GM20000 (cell line): Measurements from ENCODE around the gene TOMM70.

Experiments
- DNase-seq: peaks from one replicate; pipeline ENCODE4 v3.0.0; 2012; ENCODE audit warnings: low spot score
- TF ChIP-seq, protein P1 (sequence below): IDR thresholded peaks from 2 replicates; pipeline ENCODE4 v1.5.1; 2012; ENCODE audit warnings: mild to moderate bottlenecking, control low read depth; ENCODE audit errors: extremely low read depth, missing control alignments

TOMM70 gene

DNA sequence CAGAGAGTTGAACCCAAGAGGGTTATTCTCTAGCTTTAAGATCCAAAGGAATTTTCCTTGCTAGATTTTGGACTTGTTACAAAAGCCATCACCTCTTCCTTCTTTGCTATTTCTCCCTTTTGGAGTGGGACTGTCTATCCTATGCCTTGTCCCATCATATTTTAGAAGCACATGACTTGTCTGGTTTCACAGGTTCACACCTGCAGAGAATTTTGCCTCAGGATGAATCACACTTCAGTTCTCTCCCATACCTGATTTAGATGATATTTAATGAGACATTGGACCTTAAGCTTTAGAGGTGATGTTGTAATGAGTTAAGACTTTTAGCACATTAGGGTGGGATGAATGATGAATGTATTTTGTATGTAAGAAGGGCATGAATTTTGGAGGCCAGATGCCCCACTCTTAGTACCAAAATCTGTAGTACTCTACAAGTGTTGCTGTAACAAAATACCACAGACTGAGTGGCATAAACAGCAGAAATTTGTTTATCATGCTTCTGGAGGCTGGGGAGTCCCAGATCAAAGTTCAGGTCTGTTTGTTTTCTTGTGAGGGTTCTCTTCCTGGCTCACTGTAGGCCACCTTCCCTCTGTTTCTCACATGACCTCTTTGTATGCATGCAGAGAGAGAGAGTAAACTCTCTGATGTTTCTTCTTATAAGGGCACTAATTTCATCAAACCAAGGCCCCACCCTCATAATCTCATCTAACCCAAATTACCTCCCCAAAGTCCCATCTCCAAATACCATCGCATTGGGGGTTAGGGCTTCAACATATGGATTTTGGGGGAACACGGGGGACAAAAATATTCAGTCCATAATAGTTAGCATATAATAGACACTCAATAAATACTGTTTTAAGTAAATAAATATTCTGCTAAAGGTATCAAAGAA is 10.4 kb upstream of the TOMM70 start:
- TF ChIP-seq, protein P1, sequence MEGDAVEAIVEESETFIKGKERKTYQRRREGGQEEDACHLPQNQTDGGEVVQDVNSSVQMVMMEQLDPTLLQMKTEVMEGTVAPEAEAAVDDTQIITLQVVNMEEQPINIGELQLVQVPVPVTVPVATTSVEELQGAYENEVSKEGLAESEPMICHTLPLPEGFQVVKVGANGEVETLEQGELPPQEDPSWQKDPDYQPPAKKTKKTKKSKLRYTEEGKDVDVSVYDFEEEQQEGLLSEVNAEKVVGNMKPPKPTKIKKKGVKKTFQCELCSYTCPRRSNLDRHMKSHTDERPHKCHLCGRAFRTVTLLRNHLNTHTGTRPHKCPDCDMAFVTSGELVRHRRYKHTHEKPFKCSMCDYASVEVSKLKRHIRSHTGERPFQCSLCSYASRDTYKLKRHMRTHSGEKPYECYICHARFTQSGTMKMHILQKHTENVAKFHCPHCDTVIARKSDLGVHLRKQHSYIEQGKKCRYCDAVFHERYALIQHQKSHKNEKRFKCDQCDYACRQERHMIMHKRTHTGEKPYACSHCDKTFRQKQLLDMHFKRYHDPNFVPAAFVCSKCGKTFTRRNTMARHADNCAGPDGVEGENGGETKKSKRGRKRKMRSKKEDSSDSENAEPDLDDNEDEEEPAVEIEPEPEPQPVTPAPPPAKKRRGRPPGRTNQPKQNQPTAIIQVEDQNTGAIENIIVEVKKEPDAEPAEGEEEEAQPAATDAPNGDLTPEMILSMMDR: no peak
- DNase-seq: no peak

DNA sequence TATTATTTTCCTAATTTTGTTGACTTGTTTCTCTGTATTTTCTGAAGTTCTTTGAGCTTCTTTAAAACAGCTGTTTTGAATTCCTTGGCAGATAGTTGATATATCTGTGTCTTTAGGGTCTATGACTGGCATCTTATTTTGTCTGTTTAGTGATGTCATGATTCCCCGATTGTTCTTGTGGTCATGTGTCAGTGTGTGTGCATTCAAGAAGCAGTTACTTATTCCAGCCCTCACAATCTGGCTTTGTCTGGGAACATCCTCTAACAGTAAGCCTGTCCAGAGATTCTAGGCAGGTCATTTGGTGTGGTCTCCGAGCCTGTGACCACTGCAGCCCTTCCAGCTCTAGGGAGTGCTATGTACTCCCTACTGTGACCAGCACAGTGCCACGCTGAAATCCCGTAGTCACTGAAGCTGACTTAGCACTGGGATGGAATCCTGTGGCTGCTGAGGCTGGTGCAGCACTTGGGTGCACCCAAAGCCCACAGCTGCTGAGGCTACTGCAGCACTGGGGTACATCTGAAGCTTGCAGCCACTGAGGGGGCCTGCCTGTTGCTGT is 7.2 kb upstream of the TOMM70 start:
- TF ChIP-seq, protein P1: no peak
- no peak for DNase-seq

DNA sequence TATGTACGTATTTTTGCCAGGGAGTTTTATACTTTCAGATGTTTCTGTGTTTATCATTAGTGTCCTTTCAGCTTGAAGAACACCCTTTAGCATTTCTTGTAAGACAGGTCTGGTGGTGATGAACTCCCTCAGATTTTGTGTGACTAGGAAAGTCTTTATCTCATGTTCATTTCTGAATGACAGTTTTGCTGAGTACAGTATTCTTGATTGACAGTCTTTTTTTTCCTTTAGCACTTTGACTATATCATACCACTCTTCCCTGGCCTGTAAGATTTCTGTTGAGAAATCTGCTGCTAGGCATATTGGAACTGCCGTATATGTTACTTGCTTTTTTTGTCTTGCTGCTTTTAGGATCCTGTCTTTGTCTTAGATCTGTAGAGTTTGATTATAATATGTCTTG is 6.3 kb upstream of the TOMM70 start:
- no peak for DNase-seq
- TF ChIP-seq, protein P1: no peak

DNA sequence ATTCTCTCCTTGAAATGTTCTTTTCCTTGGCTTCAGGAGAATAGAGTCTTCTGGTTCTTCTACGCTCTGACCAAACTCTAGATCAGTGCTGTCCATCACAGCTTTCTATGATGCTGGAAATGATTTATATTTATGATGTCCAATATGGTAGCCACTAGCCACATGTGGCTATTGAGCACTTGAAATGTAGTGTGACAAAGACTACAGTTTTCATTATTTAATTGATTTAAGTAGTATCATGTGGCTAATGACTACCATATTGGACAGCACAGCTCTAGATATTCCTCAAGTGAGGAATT is 3.3 kb upstream of the TOMM70 start:
- no peak for DNase-seq
- TF ChIP-seq, protein P1: no peak

DNA sequence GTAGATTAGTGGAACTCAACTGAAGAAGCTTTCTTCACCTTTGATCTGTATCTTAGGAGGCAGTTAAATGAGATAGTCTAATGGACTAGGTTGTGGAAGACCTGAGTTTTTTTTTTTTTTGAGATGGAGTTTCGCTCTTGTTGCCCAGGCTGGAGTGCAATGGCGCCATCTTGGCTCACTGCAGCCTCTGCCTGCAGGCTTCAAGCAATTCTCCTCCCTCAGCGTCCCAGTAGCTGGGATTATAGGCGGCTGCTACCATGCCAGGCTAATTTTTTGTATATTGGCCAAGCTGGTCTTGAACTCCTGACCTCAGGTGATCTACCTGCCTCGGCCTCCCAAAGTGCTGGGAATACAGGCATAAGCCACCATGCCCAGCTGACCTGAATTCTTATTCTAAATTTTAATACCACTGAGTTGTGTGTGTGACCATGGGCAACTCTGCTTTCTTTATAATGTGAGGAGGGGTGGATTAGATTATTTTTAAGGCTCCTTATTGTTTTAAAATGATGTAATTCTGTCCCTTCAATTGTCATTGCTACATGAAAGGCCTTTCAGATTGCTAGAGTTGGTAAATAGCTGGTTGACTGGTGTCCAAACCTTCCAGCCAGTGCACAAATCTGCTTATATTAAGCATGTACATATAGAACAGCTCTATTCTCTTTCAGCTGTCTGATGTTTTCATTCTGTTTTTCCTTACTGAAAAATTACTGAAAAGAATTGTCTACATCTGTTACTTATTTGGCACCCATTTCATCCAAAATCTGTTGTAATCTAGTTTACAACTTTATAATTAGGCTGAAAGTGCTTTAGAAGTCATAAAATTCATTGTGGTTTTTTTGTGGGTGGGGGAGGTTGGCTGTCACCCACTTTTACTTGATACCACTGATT is 2.7 kb upstream of the TOMM70 start:
- TF ChIP-seq, protein P1: no peak
- DNase-seq: no peak

DNA sequence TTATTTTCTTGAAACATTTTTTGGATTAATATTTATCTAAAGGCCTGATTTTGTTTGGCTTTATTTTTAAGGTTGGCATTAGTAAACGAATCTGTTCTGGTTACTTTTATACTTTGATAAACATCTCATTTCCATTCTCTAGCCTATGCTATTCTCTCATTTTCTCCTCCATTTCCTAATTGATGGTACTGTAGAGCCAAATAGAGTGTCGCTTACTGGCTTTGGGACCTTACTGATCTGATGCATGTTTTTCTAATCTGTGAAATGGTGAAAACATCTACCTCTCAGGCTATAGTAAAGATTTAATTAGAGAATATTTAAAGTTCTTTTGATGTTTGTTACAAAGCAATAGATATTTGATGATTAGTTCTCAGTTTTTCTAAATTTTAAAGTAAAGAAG is 2.0 kb upstream of the TOMM70 start:
- no peak for DNase-seq
- TF ChIP-seq, protein P1: no peak

DNA sequence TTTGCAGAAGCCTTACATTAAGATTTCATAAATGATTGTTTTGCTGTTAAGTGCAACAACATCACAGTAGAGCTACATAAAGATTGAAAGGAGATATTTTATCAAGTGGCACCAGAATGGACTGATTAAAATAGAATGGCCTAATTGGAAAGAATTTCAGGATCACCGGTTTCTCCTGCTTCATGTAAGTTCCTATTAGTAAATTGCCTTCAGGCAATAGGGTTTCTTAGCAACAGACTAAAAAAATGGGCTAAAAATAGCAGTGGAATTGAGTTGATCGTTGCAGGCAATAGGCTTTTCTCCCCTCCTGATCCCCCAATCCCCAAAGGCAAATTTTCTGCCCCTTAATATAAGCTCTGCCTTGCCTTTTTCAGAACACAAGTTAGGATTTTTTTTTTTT is 1.4 kb upstream of the TOMM70 start:
- DNase-seq: no peak
- TF ChIP-seq, protein P1: no peak
